Suppressor macrophage treated with lipopolysaccharide for 1 hour (primary cell): ENCODE data around the gene EPB41.

ENCODE experiments used
- DNase-seq, 3 donors: peaks; one replicate each; pipeline ENCODE4 v3.0.0-alpha.2; 2020 to 2022

Gene EPB41

DNA sequence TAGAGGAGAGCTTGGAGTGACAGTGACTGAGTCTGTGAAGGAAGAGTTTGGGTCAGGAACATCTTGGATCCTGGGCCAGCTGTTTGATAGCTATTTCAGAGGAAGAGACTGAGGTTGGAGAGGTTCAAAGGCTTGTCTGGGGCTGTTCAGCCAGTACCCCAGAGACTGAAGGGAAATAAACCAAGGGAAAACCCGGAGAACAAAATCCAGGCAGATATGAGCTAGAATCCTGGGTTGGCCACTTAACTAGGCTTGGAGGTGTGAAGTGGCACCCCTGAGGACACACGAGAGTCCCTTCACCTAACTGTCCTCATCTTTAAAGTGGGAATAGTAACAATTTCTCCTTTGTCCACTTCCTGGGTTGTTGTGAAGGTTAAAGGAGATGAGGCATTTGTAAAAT, 23.1 kb upstream of the EPB41 start:
- no peak for DNase-seq

DNA sequence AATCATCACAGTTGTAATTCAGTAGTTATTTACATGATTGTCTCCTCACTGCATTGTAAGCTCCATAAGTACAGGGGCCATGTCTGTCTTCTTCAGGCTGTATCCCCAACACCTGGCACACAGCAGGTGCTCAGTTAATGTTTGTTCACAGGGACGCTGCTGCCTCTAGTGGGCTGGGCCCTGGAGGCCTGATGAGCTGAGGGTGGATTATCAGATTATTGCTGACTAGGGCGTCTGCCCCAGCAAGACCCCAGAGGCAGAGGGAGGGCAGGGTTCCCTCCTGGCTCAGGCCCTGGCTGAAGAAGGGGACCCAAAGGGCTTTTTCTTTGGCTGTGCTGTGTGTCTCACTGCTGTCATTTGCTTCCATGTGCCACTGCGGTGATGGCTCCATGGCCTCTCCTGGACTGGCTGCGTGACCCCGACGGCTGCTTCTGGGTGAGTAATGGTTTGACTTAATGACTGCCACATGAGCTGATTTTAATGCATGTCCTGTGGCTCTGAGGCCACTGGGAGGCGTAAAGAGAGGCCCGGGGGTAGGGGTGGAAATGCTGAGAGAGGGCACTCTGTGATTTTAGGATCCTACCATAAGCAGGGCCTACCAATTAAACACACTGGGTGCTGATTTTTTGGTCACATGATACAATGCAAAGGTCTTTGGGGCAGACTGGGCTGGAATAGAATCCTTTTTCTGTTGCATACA, 20.8 kb upstream of the EPB41 start:
- no peak for DNase-seq

DNA sequence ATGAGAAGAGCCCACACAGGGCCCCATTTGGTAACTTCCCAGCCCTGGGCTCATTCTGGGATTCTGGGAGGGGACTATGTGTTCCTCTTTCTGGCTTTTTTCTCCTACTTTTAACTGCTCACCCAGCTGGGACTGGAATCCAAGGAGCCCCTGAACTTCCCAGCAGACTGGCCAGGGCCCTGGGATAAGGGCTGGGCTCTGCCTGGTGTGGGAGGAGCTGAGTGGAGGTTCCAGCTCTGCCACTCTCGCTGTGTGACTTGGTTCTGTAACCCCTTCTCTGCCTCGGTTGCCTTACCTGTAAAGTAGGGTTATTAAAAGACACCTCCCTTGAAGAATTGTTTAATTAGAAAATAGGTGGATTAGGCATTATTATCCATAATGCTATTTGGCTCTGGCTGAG, 19.6 kb upstream of the EPB41 start:
- no peak for DNase-seq

DNA sequence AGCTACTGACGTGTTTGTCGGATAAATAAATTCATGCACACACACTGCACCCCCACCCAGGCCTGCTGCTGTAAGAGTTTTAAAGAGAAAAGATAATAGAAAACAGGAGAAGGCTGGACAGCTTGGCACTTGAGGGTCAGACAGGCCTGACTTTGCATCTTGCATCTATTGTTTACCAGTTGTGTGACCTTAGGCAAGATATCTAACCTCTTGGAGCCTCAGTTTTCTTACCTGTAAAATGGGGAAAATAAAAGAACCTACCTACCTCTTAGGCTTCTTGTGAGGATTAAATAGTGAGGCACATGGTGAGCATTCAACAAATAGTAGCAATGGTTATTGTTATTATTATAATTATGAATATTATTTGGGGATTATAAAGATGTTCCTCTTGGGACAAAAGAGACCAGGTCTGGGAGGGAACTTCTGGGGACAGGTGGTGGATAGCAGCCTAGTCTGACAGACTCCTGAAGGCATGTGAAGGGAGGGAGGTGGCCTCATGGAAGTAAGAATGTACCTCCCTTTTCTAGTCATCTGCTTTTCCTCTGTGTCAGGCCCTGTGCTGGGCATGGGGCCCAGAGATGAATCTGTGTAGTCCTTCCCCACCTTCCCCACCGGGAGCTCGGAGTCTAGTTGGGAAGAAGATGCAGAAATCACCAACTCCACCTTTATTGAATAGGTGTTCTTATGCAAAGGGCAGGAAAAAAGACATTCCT, 18.3 kb upstream of the EPB41 start:
- no peak for DNase-seq

DNA sequence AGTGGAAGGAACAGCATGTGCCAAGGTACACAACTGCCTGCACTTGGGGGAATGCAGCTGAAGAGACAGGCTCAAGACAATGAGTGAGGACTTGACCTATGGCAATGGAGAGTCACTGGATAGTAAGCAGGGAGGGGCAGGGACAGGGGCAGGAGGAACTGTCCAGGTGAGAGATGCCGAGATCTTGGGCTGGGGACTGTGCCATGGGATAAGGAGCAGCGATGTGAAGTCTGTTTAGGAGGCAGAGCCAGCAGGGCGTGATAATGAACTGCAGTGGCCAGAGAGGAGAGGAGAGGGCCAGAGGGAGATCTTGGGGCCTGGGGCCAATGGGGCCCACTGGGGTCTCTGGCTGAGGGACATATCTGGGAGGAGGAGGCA, 17.8 kb upstream of the EPB41 start:
- DNase-seq = no peak

DNA sequence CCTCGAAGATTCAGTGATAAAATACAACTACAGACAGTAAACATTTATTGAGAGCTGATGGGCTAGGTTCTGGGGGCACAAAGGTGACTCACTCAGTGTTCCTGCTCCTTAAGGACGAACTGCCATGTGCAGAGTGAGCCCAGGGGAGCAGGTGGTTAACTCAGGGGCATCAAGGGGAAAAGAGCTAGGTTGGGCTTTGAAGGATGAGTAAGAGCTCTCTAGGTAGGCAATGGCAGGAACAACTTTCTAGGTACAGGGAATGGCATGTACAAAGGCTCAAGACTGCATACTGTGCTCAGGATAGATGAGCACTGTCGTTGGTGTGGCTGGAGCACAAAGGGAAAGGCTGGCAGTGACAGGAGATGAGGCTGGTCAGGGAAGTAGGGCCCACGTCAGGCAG, 16.6 kb upstream of the EPB41 start:
- no peak for DNase-seq

DNA sequence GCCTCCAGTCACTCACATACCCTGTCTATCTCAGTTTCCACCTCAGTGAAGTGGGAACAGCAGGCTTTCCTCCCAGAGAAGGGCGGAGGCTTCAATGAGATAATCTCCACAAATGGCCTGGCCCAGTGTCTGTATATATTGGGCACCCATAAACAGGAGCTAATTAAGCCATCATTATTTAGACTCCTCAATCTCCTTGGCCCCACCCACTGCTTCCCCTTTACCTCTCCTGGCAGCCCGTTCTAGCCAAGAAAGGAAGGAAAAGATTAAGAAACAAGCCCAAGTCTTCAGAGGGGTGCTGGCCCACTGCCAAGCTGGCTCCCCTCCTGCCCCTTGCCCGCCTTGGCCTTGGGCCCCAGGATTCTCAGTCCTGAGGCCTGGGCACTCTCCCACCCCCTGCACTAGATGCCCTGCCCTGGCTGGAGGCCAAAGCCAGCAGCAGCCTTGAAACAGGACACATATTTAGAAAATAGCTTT, 15.9 kb upstream of the EPB41 start:
- DNase-seq = no peak

DNA sequence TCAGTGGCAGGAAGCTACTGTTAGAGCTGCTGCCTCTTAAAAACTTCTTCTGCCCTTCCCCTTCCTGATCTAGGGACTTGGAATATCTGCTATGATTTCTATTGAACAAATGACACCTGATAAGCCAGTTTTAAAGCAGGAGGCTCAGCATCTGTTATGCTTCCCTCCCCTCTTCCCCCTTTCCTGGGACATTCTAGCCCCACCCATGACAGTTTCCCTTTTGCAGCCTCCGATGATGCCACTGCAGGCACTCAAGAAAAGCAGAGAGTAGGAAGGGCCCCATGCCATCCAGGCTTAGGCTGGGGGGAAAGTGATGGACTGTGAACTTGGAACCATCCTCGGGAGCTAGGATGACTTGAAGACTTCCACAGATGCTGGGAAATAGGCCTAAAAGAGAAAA, 15.1 kb upstream of the EPB41 start:
- no peak for DNase-seq

DNA sequence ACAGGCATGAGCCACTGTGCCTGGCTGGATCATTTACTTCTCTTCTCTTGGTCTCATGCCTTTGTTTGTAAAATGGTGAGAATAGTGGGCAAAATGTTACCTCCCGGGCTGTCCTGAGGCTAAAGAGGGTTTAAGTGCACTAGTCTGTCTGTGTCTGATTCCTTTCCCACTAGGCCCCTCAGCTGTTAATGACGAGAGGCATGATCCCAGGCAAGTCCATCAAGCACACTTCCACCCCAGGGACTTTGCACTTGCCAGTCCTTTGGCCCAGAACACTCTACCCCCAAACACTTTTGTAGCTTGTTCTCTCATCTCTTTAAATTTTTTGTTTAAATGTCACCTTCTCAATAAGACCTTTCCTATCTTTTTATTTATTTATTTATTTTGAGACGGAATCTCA, 13.8 kb upstream of the EPB41 start:
- no peak for DNase-seq

DNA sequence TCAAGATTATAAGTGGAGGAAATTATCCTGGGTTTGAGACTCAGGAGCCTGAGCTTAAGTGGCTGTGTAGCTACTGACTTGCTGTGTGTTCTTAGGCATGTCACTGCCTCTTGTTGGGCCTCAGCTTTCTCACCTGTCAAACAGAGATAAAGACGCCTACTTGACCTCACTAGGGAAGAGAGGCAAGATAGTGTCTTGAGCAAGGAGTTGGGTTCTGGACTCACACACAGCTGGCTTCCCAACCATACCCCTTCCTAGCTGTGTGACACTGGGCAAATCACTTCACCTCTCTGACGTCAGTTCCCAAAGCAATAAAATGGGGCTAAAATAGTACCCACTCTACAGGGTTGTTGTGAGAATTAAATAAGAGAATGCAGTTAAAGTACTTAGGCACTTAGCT, 11.6 kb upstream of the EPB41 start:
- DNase-seq = no peak

DNA sequence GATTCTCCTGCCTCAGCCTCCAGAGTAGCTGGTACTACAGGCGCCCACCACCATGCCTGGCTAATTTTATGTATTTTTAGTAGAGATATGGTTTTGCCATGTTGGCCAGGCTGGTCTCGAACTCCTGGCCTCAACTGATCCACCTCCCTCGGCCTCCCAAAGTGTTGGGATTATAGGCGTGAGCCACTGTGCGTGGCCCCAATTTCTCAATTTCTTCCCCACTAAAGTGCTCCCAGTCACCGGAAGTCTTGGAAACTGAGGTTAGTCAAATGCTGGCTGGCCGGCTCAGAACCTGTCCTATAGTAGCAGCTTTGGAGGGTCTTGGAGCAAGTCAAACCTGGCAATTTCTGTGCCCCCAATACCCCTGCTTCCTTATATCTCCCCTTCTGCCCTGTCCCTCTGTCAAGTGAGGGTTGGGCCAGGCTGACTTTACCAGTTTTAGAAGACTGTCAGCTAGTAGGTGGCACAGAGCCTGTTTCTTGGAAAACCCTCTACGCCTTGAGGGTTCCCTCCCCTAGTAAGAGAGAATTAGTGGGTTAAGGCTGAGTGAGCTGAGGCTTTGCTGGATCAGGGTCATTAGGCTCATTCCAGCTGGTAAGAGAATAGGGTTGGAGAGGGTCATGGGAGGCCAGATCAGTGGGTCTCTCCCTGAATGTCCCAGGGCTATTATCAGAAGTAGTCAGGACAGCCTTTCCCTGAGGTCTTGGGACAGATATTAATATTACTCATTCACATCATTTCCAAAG, 8.3 kb upstream of the EPB41 start:
- no peak for DNase-seq

DNA sequence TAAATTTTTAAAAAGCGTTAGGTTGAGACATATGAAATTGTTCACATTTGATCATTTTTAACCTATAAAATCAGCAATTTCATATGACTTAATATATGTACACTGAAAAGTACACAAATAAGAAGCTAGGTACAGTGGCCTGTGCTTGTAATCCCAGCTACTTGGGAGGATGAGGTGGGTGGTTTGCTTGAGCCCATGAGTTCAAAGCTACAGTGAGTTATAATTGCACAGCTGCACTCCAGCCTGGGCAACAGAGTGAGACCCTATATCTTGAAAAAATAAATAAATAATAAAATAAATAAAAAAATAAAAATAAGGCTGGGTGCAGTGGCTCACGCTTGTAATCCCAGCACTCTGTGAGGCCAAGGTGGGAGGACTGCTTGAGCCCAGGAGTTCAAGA, 5.2 kb upstream of the EPB41 start:
- no peak for DNase-seq

DNA sequence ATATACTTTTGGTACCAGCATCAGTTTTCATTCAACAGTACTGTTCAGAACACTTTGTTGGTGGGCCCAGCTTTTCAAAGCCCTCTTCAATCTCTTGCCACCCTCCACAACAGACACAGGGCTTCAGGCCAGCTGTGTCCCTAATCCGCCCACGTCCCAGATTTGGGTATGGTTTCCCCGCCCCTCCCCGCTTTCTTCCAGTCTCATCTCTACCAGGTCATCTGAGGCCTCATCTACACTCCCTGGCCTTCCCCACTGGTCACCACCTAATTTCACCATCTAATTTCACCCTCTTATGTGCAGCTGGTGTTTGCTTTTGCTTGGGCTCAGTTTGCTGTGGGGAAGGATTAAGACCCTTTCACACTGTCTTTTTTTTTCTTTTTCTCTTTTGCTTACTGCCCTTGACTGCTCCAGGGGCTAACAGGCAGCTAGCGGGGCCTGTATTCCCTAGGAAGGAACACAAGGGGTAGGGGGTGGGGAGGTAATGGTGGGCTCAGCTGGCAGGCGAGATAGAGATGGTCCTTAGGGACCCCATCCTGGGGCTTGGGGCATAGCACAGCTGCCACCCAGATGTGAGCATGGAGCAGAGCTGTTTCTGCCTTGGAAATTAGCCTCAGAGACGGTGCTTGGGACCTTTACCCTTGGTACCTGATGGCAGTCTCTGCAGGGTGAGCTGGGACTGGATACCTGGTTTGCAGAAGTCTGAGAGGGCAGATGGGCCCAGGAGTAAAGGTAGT, 3.8 kb upstream of the EPB41 start:
- DNase-seq = no peak

DNA sequence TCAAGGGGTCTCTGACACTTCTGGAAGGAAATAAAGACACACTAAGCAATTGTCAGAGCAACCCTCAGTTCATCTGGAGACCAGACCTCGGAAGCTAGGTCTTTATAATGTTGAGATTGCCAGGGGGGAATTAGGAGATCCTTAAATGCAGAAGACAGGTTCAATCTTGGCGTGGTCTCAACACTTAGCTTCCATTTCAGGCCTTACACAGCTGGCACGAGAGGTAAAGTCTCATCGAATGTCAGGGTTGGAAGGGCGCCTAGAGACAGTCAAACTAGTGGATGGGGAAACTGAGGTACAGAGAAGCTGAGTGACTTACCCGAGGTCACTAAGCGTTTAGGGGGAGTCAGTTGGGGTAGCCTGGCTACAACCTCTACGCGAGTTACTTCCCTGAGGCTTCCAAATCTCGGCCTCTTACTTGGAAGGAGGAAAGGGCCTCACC, 562 bp upstream of the EPB41 start:
- DNase-seq = no peak

DNA sequence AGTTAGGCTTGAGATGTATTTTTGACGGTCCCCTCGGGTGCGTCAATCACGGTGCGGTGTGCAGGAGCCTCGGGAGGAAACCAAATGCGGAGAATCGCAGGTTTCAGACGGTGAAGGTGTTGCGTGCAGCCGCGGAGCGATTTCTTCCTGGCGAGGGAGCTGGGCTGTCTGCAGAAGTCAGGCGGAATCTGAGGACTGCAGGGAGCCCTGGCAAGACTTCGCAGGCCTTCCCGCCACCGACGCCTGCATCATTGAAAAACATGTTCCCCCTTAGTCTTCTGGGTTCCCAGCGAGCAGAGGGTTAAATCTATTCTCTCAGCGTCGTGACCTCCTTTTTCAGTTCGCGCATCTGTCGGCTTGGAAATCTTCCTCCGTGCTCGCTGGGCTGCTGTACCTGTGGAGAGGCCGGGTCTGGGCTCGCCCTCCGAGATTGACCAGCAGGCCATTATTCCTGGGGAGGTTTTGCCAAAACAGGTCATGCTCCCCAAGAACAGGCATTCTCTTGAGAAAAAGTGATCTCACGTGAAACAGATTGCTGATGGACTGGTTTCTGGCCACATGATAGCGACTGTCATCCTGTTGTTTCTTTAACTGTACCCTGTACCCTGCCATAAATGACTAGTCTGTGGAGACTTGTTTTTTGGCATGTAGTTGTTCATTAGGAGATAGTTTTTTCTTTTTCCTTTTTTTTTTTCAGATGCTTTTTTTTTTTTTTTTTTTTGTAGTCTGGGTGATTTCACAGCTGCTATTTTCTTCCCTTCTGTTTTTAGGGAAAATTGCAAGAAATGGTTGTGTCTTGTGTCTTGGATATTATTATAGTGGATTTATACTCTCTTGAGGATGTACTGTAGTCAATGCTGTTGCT, 894 bp downstream of the EPB41 start:
- peak in 1 of 3 donors; percentile 11 for DNase-seq

DNA sequence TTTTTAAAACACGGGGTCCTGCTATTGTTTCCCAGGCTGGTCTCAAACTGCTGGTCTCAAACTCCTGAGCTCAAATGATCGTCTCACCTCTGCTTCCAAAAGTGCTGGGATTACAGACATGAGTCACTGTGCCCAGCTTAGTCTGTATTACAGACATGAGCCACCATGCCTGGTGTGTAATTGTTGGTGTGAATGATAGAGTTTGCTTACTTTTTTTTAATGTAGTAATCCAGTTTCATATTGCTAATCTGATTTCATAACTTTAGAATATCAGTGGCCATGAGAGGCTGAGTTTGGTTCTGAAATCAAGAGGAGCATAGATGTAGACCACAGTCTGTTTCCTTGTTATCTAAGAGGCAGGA, 3.4 kb downstream of the EPB41 start:
- no peak for DNase-seq

DNA sequence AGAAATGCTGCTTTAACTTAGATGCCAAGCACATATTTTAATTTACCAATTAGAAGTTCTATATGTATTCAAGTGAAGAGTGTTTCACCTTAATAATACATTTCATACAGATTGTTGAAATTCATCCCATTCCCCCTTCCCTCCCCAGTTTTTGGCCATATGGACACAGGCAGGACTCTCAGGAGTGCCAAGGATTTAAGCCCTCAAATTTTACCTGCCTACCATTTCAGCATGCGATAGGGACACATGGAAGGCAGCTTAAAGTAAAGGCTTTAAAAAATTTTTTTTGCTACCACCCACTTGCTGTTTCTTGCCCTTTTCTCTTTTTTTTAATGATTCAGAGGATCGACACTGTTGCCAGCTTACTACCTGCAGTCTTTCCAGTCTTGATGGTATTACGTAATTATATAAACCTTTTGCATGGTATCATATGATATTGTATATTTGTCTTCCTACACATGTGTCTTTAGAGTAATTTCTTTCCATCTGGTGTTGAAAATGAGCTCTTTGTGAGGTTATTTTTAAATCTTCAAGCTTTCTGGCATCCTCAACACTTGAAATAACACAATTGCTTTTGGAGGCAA, 7.0 kb downstream of the EPB41 start:
- no peak for DNase-seq

DNA sequence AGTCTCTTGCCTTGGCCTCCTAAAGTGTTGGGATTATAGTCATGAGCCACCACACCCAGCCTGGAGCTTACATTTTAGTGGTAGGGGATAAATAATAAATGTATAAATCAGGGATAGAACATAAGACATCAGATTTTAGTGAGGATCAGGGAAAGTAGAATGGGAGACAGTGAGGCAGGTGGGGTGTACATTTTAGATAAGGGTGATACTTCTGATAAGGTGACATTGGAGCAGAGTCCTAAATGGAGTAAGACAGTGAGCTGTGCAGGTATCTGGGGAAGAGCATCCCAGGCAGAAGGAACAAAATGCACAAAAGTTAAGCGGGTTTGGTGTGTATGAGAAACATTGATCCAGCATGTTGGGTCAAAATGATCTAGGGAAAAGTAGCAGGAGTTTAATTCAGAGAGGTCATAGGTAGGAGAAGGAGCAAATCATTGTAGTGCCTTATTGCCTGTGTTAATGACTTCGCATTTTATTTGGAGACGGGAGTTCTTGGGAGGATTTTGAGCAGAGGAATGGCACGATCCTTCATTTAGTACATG, 11.1 kb downstream of the EPB41 start:
- no peak for DNase-seq

DNA sequence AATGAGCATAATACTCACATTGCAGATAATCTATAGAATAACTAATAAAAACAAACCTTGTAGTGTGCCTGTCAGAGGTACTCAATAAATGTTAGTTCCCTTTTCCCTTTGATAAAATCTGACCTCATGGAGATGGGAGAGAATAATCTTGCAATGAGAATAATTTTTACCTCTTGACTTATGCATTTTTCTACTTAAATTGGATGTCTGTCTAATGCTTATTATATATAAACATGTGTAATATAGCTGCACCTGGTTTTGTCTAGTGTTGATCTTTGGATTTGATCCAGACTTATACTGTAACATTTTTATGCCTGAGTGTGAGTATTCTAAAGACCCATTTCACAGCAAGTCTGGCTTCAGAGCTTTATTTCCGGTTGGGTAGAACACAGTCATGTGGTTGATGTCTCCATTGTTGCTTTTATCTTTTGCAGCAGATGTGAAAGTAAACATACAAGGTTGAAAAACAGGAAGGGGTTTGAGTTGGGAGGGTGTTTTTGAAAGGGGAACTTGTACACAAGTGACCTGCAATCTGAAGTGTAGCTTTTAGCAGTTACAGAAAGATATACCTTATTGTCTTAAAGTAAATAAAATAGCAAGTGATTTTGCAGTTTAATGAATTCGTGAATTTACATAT, 12.4 kb downstream of the EPB41 start:
- DNase-seq = peak; percentile 66 to 82 (median 74)

DNA sequence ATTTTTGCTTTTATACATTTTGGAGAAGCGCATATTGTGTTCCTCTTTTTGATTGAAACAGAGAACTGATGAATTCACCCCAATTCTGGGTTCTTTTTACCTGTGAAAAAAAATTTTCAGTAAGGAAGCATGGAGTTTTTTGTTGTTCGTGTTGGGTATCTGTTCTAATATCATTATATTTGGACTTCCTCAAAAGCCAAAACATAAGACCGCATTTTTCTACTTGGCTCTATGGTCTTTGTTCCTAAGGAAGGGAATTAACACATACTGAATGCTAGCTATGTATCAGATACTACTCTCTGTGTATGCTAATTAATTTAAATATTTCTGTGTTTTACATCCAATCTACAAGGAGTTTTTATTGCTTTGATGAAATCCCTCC, 12.9 kb downstream of the EPB41 start:
- peak in 1 of 3 donors; percentile 7 for DNase-seq
